Smooth muscle cell (in vitro differentiated cells): ENCODE results near the gene REST. TPM values are rescaled to one million over a fixed set of nuclear protein-coding genes. Genes with fewer than 3 reads are reported as not detected.

Source experiments
- DNase-seq: peaks from one replicate; lab custom pipeline; 2025; ENCODE audit not compliant: unreplicated experiment; lab: John Stamatoyannopoulos, UW
- H2AFZ ChIP-seq: fragments of 200-600 bp; sonication (generic); 2 replicates; pipeline ENCODE4 v1.6.0; 2016; ENCODE audit warnings: antibody characterized with exemption, low read depth, mild to moderate bottlenecking
- H3F3A ChIP-seq: fragments of 200-600 bp; sonication (generic); 2 replicates; pipeline ENCODE4 v1.6.0; 2017; ENCODE audit warnings: antibody characterized with exemption, low read depth
- H3K27ac ChIP-seq: fragments of 200-600 bp; sonication (generic); 2 replicates; pipeline ENCODE4 v1.5.1; 2016; ENCODE audit warnings: low read depth, mild to moderate bottlenecking
- H3K27me3 ChIP-seq: fragments of 200-600 bp; sonication (generic); 2 replicates; pipeline ENCODE4 v1.6.1; 2016; ENCODE audit warnings: low read depth, mild to moderate bottlenecking
- H3K36me3 ChIP-seq: fragments of 200-600 bp; sonication (generic); 2 replicates; pipeline ENCODE4 v1.5.1; 2016; ENCODE audit warnings: low read depth
- H3K4me1 ChIP-seq: fragments of 200-600 bp; sonication (generic); 2 replicates; pipeline ENCODE4 v1.5.1; 2016; ENCODE audit warnings: low read depth
- H3K4me2 ChIP-seq: fragments of 200-600 bp; sonication (generic); 2 replicates; pipeline ENCODE4 v1.6.0; 2016; ENCODE audit warnings: mild to moderate bottlenecking
- H3K4me3 ChIP-seq: fragments of 200-600 bp; sonication (generic); 2 replicates; pipeline ENCODE4 v1.5.1; 2016; ENCODE audit warnings: mild to moderate bottlenecking
- H3K79me2 ChIP-seq: fragments of 200-600 bp; sonication (generic); 2 replicates; pipeline ENCODE4 v1.6.0; 2016; ENCODE audit warnings: low read depth, mild to moderate bottlenecking
- H3K9ac ChIP-seq: fragments of 200-600 bp; sonication (generic); 2 replicates; pipeline ENCODE4 v1.6.0; 2016; ENCODE audit warnings: low read depth
- H3K9me3 ChIP-seq: fragments of 200-600 bp; sonication (generic); replicated peaks from 2 replicates; pipeline ENCODE4 v1.5.1; 2016; ENCODE audit warnings: low read depth
- H4K20me1 ChIP-seq: fragments of 200-600 bp; sonication (generic); 2 replicates; pipeline ENCODE4 v1.6.0; 2016; ENCODE audit warnings: low read depth
- CTCF ChIP-seq: fragments of 200-600 bp; sonication (generic); IDR thresholded peaks from 2 replicates; pipeline ENCODE4 v1.5.1; 2017; ENCODE audit warnings: borderline replicate concordance, mild to moderate bottlenecking, antibody characterized with exemption; ENCODE audit not compliant: insufficient read depth, poor library complexity, severe bottlenecking
- WGBS: methylation state at CpG from one replicate; pipeline ENCODE4 v1.1.7; 2016; ENCODE audit warnings: low lambda C conversion rate; 5-methylcytosine and 5-hydroxymethylcytosine counted together
- polyA plus RNA-seq: library from polyadenylated mRNA; unstranded; fragments of >200 nt; fragmentation: Nextera tagmentation; extraction: Ambion mirVana; gene quantifications from 2 replicates; pipeline ENCODE4 v1.2.1, GENCODE V29; 2016
- total RNA-seq: library from RNA; depleted of rRNA; stranded (reverse); fragments of >200 nt; gene quantifications from 2 replicates; pipeline ENCODE4 v1.2.3, GENCODE V29; 2014

The REST gene
- total and polyA plus RNA-seq, 2 experiments from 2014 or later, result 53.8 to 70.9 TPM

- peak overlapping the region; percentile 85 for H3K9ac ChIP-seq
- H2AFZ ChIP-seq, result no peak overlapping the region
- H4K20me1 ChIP-seq, result peaks cover 72% of the 10 kb centered on the region
- H3F3A ChIP-seq, result peaks cover 9% of the 10 kb centered on the region
- H3K27ac ChIP-seq, result peak overlapping the region; percentile 86
- peak overlapping the region; percentile 88 for H3K4me3 ChIP-seq
- 10% methylated on average over 21 of the region's 21 CpGs for WGBS
- no peaks in the 10 kb centered on the region for H3K27me3 ChIP-seq
- H3K79me2 ChIP-seq, result peaks cover 84% of the 10 kb centered on the region
- H3K36me3 ChIP-seq, result no peaks in the 10 kb centered on the region
- no peak for TF ChIP-seq CTCF
- no peak for DNase-seq
- H3K9me3 ChIP-seq, result no peaks in the 10 kb centered on the region
- peak overlapping the region; percentile 88 for H3K4me2 ChIP-seq
- H3K4me1 ChIP-seq, result peaks cover 34% of the 10 kb centered on the region
These were observed 71.8 kb downstream of the REST start for GRCh38 chr4:56979421-56980072.

- no peak overlapping the region for H3K4me3 ChIP-seq
- 64% methylated on average over 4 of the region's 4 CpGs for WGBS
These were observed 74.1 kb downstream of the REST start for GRCh38 chr4:56981795-56982201.

GRCh38 chr4:56986192-56986591 is 78.5 kb downstream of the REST start:
- no peak overlapping the region for H3K4me2 ChIP-seq
- no peak overlapping the region for H2AFZ ChIP-seq
- no peak for DNase-seq
- peaks cover 90% of the 10 kb centered on the region for H3K79me2 ChIP-seq
- no peak overlapping the region for H3K27ac ChIP-seq
- H3K36me3 ChIP-seq, result peaks cover 5% of the 10 kb centered on the region
- peaks cover 3% of the 10 kb centered on the region for H3F3A ChIP-seq
- H3K27me3 ChIP-seq, result no peaks in the 10 kb centered on the region
- WGBS, result 97% methylated on average over 1 of the region's 1 CpG
- TF ChIP-seq CTCF, result no peak
- no peaks in the 10 kb centered on the region for H3K9me3 ChIP-seq
- H4K20me1 ChIP-seq, result peaks cover 90% of the 10 kb centered on the region
- H3K9ac ChIP-seq, result no peak overlapping the region
- H3K4me3 ChIP-seq, result no peak overlapping the region
- H3K4me1 ChIP-seq, result peaks cover 8% of the 10 kb centered on the region

More at GRCh38 chr4:56981795-56982201, 74.1 kb downstream of the REST start:
- peak overlapping the region; percentile 32 for H3K27ac ChIP-seq
- peak overlapping the region; percentile 88 for H3K4me2 ChIP-seq
- no peak overlapping the region for H2AFZ ChIP-seq
- no peaks in the 10 kb centered on the region for H3K27me3 ChIP-seq
- peaks cover 84% of the 10 kb centered on the region for H3K79me2 ChIP-seq
- peak overlapping the region; percentile 1 for H3K9ac ChIP-seq
- no peak for DNase-seq
- no peaks in the 10 kb centered on the region for H3K9me3 ChIP-seq
- peaks cover 3% of the 10 kb centered on the region for H3K36me3 ChIP-seq
- peaks cover 23% of the 10 kb centered on the region for H3K4me1 ChIP-seq
- H3F3A ChIP-seq, result peaks cover 12% of the 10 kb centered on the region
- TF ChIP-seq CTCF, result no peak
- H4K20me1 ChIP-seq, result peaks cover 74% of the 10 kb centered on the region

- peaks cover 90% of the 10 kb centered on the region for H3K79me2 ChIP-seq
- H3K27ac ChIP-seq, result no peak overlapping the region
- H3F3A ChIP-seq, result peaks cover 3% of the 10 kb centered on the region
- H3K4me1 ChIP-seq, result peaks cover under 1% of the 10 kb centered on the region
- no peak overlapping the region for H3K4me2 ChIP-seq
- peaks cover 90% of the 10 kb centered on the region for H4K20me1 ChIP-seq
- peaks cover 5% of the 10 kb centered on the region for H3K36me3 ChIP-seq
- DNase-seq, result no peak
- 99% methylated on average over 3 of the region's 3 CpGs for WGBS
- no peak for TF ChIP-seq CTCF
- H3K27me3 ChIP-seq, result no peaks in the 10 kb centered on the region
- H2AFZ ChIP-seq, result no peak overlapping the region
- H3K4me3 ChIP-seq, result no peak overlapping the region
- no peaks in the 10 kb centered on the region for H3K9me3 ChIP-seq
- no peak overlapping the region for H3K9ac ChIP-seq
These were observed 79.3 kb downstream of the REST start for GRCh38 chr4:56986952-56987351.
